HCT116 (cell line): ENCODE data around the gene PPP3R1.

ENCODE experiments used
- CTCF ChIP-seq, 3 experiments: fragments of 200-600 bp in 1 of 3; sonication (generic) in 1 of 3; IDR thresholded peaks in 2 of 3; conservative IDR thresholded peaks in 1 of 3; 2 replicates each; pipeline ENCODE4 v1.5.1; 2012 to 2017; ENCODE audit warnings: low read depth in 2 of 3, low read length in 2 of 3, antibody characterized with exemption in 1 of 3, borderline replicate concordance in 1 of 3, control low read depth in 1 of 3, mild to moderate bottlenecking in 1 of 3, mixed read lengths in 1 of 3, mixed run types in 1 of 3, moderate library complexity in 1 of 3; ENCODE audit not compliant: insufficient read depth in 1 of 3
- EZH2 ChIP-seq: fragments of 200-600 bp; sonication (generic); IDR thresholded peaks from 2 replicates; pipeline ENCODE4 v1.6.1; 2017; ENCODE audit warnings: antibody characterized with exemption, mixed run types
- EZH2phosphoT487 ChIP-seq: fragments of 200-600 bp; IDR thresholded peaks from 2 replicates; pipeline ENCODE4 v1.6.1; 2018; ENCODE audit warnings: antibody characterized with exemption, borderline replicate concordance

GRCh38 chr2:68245672-68246071 lies 6.7 kb downstream of the PPP3R1 start:
- no peak for TF ChIP-seq EZH2
- no peak for TF ChIP-seq CTCF (IDR thresholded peaks at IDR 0.05 in 2 of 3, conservative IDR thresholded peaks at IDR 0.05 in 1 of 3; ENCODE audit: borderline replicate concordance in 1 of 3, insufficient read depth in 1 of 3, low read depth in 2 of 3, low read length in 2 of 3)
- no peak for TF ChIP-seq EZH2phosphoT487
